Ascending aorta (tissue), 2 donors: Measurements from ENCODE around the gene RAX2. TPM values are rescaled to one million over a fixed set of nuclear protein-coding genes. Genes with fewer than 3 reads are reported as not detected.

Experiments used
- DNase-seq, 2 donors: peaks; one replicate each; pipeline ENCODE4 v3.0.0-alpha.2; 2019; ENCODE audit warnings: low spot score in 2 of 2
- H3K27ac ChIP-seq, 2 donors: fragments of 200-600 bp; sonication (generic); one replicate each; pipeline ENCODE4 v1.5.1; 2016 to 2017; ENCODE audit warnings: mild to moderate bottlenecking in 1 of 2
- H3K27me3 ChIP-seq: fragments of 200-600 bp; sonication (generic); one replicate; pipeline ENCODE4 v1.5.1; 2017
- H3K36me3 ChIP-seq, 2 donors: fragments of 200-600 bp; sonication (generic); one replicate each; pipeline ENCODE4 v1.5.1; 2016
- H3K4me1 ChIP-seq, 2 donors: fragments of 200-600 bp; sonication (generic); one replicate each; pipeline ENCODE4 v1.5.1; 2016 to 2017; ENCODE audit warnings: mild to moderate bottlenecking in 1 of 2
- H3K4me3 ChIP-seq, 2 donors: fragments of 200-600 bp; sonication (generic); one replicate each; pipeline ENCODE4 v1.5.1; 2016 to 2017; ENCODE audit warnings: mild to moderate bottlenecking in 1 of 2
- H3K9me3 ChIP-seq, 2 donors: fragments of 200-600 bp; sonication (generic); one replicate each; pipeline ENCODE4 v1.5.1; 2016
- intact Hi-C: fragments of 100-400 bp; cut with DNase I; formaldehyde crosslinking; loops from one replicate; pipeline ENCODE4 v1.15.1; 2023
- total RNA-seq: library from RNA; depleted of rRNA; stranded (reverse); fragments of >200 nt; gene quantifications from one replicate; pipeline ENCODE4 v1.1.0, GENCODE V29; 2016
- TF ChIP-seq, protein P1 (sequence below), 3 experiments: fragments of 200-600 bp in 2 of 3; fragments of 450-650 bp in 1 of 3; sonication (generic) in 2 of 3; IDR thresholded peaks; one replicate each; pipeline ENCODE4 v1.5.1; 2016 to 2019; ENCODE audit warnings: antibody characterized with exemption in 3 of 3, mild to moderate bottlenecking in 1 of 3, moderate library complexity in 1 of 3

The RAX2 gene
- total RNA-seq, 1 donor from 2014 or later: not detected

DNA sequence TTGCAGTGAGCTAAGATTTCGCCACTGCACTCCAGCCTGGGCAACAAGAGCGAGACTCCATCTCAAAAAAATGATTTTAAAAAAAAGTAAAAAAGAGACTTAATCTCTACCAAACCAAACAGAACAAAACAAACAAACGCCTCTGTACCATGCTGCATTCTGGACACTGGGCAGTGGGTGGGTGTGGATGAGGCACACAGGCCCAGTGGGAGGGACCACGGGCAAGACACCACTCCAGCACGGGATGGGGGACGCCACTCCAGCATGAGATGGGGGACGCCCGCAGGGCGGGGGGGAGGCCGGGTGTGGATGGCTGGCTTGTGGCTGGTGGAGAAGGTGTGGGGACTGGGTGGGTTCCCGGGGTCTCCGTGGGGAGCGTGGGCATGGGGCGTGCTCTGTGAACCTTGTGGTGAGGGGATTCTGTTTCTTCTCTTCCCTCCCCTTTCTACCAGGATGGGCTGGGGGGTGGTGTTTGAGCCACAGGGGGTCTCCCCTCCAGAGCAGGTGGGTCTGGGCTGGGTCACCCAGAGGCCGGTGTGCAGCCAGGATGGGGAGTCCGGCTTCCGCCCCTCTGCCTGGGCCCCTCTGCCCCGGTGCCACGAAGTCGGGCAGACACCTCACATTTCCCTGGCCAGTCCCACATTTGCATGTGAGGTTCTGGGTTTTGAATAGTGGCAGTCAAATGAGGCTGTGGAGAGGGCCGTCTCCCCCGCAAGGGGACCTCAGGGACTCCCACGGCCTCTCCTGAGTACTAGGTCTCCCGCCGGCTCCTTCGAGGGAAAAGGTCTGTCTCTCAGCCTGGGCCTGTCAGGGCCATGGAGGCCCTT is 38.1 kb upstream of the RAX2 start:
- no peaks in the 10 kb centered on the region for H3K36me3 ChIP-seq
- H3K27me3 ChIP-seq: peaks cover 3% of the 10 kb centered on the region
- intact Hi-C loops: no loop called here
- no peak for DNase-seq
- H3K9me3 ChIP-seq: no peaks in the 10 kb centered on the region
- H3K27ac ChIP-seq: no peak overlapping the region
- TF ChIP-seq, protein P1, sequence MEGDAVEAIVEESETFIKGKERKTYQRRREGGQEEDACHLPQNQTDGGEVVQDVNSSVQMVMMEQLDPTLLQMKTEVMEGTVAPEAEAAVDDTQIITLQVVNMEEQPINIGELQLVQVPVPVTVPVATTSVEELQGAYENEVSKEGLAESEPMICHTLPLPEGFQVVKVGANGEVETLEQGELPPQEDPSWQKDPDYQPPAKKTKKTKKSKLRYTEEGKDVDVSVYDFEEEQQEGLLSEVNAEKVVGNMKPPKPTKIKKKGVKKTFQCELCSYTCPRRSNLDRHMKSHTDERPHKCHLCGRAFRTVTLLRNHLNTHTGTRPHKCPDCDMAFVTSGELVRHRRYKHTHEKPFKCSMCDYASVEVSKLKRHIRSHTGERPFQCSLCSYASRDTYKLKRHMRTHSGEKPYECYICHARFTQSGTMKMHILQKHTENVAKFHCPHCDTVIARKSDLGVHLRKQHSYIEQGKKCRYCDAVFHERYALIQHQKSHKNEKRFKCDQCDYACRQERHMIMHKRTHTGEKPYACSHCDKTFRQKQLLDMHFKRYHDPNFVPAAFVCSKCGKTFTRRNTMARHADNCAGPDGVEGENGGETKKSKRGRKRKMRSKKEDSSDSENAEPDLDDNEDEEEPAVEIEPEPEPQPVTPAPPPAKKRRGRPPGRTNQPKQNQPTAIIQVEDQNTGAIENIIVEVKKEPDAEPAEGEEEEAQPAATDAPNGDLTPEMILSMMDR (IDR thresholded peaks at IDR 0.05): no peak
- no peak overlapping the region for H3K4me3 ChIP-seq
- H3K4me1 ChIP-seq: no peaks in the 10 kb centered on the region

DNA sequence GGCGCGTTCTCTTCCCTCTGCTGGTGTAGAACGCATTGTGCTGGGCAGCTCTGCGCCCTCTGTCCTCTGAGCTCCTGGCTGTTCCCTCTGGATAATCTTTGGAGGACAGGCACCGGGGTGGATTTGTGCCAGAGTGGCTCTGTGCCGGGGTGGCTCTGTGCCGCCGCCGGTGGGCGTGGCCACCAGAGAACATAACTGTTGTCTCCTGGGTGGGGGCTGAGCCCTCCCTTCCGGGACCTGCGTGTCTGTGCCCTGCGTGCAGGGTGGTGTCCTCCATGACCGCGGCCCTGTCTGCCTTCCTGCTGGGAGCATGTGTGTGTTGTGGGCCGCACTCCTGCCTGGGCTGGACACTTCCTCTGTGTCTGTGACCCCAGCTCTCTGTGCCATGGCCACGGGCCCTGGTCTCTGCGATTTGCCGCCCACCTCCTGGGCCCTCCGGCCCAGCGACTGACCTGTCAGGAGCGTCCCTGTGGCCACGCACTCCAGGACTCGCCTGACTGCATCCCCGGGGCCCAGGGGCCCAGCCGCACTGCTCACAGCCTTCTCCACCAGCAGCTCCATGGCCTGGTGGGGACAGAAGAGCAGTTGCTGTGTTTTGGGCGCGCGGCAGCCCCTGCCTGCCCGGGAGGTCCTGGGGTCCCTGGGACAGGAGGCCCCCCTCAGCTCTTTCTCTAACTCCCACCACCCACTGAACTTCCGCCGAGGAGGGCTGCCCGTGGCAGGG is 36.6 kb upstream of the RAX2 start:
- Histone ChIP-seq H3K4me3 (no peak overlapping the region), H3K27me3 (peaks cover 3% of the 10 kb centered on the region), H3K36me3 (no peaks in the 10 kb centered on the region), H3K27ac (no peak overlapping the region), H3K4me1 (no peaks in the 10 kb centered on the region), H3K9me3 (no peaks in the 10 kb centered on the region)
- TF ChIP-seq, protein P1 (IDR thresholded peaks at IDR 0.05): no peak
- intact Hi-C loops: no loop called here
- DNase-seq: no peak

DNA sequence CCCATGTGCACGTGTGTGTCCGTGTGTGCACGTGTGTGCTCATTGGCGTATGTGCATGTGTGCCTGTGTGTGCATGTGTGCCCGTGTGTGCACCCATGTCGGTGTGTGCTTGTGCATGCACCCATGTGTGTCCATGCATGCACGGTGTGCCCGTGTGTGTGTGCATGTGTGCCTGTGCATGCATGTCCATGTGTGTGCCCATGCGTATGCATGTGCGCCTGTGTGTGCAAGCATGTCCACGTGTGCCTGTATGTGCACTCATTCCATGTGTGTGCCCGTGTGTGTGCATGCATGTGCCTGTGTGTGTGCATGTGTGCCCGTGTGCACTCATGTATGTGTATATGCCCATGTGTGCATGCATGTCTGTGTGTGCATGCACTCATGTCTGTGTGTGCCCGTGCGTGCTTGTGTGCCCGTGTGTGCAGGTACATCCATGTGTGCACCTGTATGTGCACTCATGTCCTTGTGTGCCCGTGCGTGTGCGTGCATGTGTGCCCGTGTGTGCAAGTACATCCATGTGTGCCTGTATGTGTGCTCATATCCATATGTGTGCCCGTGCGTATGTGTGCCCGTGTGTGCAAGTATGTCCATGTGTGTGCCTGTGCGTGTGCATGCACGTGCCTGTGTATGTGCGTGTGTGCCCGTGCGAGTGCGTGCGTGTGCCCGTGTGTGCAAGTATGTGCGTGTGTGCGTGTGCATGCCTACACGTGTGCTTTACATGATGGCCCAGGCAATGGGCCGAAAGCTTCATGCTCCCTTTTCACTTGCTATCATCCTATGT is 35.7 kb upstream of the RAX2 start:
- Histone ChIP-seq H3K4me3 (no peak overlapping the region), H3K27me3 (peaks cover 3% of the 10 kb centered on the region), H3K4me1 (no peaks in the 10 kb centered on the region), H3K27ac (no peak overlapping the region), H3K9me3 (no peaks in the 10 kb centered on the region), H3K36me3 (no peaks in the 10 kb centered on the region)
- no peak for DNase-seq
- TF ChIP-seq, protein P1 (IDR thresholded peaks at IDR 0.05): no peak
- intact Hi-C loops: no loop called here

DNA sequence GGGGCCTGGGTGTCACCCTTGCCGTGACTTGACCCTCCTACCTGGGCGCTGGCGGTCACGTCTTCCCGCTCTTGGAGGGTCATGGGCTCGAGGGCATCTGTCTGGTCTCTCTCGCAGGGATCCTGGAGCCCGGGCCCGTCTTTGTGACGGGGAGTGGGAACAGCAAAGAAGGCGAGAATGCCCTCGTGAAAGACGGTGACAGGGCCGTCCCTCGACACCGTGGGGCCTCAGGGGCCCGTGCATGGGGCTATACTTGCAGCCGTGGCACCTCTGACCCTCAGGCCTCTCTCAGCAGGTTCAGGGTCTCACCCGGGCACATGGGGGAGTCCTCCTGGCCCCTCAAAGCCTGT is 35.1 kb upstream of the RAX2 start:
- TF ChIP-seq, protein P1 (IDR thresholded peaks at IDR 0.05): no peak
- H3K27me3 ChIP-seq: peaks cover 3% of the 10 kb centered on the region
- no peak overlapping the region for H3K27ac ChIP-seq
- H3K4me3 ChIP-seq: no peak overlapping the region
- no peaks in the 10 kb centered on the region for H3K36me3 ChIP-seq
- no peaks in the 10 kb centered on the region for H3K4me1 ChIP-seq
- intact Hi-C loops: no loop called here
- no peaks in the 10 kb centered on the region for H3K9me3 ChIP-seq
- DNase-seq: no peak

DNA sequence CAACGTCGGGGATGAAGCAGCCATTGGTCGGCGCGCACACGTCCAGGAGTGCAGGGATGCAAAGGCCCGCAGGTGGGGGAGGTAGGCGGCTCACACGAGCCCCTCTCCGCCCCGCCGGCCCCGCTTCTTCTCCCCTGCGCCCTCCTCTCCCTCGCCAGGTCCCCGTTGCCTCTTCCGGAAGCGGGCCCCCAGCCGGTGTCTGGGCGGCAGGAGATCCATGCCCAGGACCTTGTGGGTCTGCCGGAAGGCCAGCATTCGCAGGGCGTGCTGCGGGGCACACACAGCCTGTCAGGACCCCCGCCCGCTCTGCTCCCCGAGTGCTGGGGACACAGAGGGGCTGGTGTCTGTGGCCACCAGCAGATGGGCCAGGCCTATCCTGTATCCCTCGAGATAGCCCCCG is 33.8 kb upstream of the RAX2 start:
- DNase-seq: no peak
- no peaks in the 10 kb centered on the region for H3K36me3 ChIP-seq
- no peaks in the 10 kb centered on the region for H3K4me1 ChIP-seq
- H3K9me3 ChIP-seq: no peaks in the 10 kb centered on the region
- intact Hi-C loops: no loop called here
- H3K4me3 ChIP-seq: no peak overlapping the region
- TF ChIP-seq, protein P1 (IDR thresholded peaks at IDR 0.05): no peak
- no peaks in the 10 kb centered on the region for H3K27me3 ChIP-seq
- H3K27ac ChIP-seq: no peak overlapping the region
